Measurements from ENCODE around the gene LRBA.

DNA sequence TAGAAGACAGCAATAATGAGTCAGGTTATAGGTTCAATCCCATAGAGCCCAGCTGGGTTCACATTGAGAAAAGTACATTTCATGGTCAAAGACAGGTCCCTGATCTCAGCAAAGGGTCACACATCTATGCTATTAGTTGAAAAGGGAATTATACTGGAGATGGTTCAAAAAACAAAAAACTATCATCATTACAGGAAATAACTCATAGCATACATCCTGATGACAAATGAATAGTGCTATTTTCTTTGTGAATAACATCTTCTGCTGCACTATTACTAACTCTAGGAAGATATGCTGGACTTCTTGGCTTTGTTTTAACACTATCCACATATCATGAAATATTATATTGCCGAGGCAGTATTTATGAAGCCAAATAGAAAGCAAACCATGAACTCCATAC, 635.6 kb downstream of the LRBA start:
- TF ChIP-seq, protein P1, sequence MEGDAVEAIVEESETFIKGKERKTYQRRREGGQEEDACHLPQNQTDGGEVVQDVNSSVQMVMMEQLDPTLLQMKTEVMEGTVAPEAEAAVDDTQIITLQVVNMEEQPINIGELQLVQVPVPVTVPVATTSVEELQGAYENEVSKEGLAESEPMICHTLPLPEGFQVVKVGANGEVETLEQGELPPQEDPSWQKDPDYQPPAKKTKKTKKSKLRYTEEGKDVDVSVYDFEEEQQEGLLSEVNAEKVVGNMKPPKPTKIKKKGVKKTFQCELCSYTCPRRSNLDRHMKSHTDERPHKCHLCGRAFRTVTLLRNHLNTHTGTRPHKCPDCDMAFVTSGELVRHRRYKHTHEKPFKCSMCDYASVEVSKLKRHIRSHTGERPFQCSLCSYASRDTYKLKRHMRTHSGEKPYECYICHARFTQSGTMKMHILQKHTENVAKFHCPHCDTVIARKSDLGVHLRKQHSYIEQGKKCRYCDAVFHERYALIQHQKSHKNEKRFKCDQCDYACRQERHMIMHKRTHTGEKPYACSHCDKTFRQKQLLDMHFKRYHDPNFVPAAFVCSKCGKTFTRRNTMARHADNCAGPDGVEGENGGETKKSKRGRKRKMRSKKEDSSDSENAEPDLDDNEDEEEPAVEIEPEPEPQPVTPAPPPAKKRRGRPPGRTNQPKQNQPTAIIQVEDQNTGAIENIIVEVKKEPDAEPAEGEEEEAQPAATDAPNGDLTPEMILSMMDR (IDR thresholded peaks at IDR 0.05) = no peak
- TF ChIP-seq POLR2AphosphoS5 (IDR thresholded peaks at IDR 0.05) = no peak
